HCT116 (cell line): ENCODE data around the gene PLXDC1. TPM values are rescaled to one million over a fixed set of nuclear protein-coding genes. Genes with fewer than 3 reads are reported as not detected.

ENCODE experiments used
- ATAC-seq: fragments of 200-7000 bp; cut with Tn5 transposase; 2 replicates; pipeline ENCODE4 v1.9.1; 2020; ENCODE audit warnings: mild to moderate bottlenecking, moderate library complexity
- BruUV-seq: library from RNA; stranded (reverse); fragments of 400-500 nt; replicated peaks from 2 replicates; lab custom pipeline; 2021; lab: Mats Ljungman, UMichigan
- CTCF ChIA-PET: fragments of 300-600 bp; sonication (Branson Sonifier 250); formaldehyde crosslinking; loops from one replicate; lab custom pipeline; 2021; ENCODE audit warnings: antibody characterized with exemption; lab: Charles Lee
- POLR2A ChIA-PET: fragments of 300-600, 350-600 bp; sonication (Branson Sonifier 250); formaldehyde crosslinking; loops from one replicate; lab custom pipeline; 2021; ENCODE audit warnings: antibody characterized with exemption; lab: Charles Lee
- RAD21 ChIA-PET, 2 experiments: fragments of 300-600 bp; sonication (Branson Sonifier 250); formaldehyde crosslinking; loops; one replicate each; lab custom pipeline; 2023; ENCODE audit warnings: low total read pairs in 2 of 2; ENCODE audit not compliant: uncharacterized antibody in 2 of 2, unreplicated experiment in 2 of 2, low non-redundant PET in 1 of 2; lab: Charles Lee
- DNase-seq: peaks from one replicate; pipeline ENCODE4 v3.0.0-alpha.2; 2010; ENCODE audit warnings: low read depth, low spot score
- H2AFZ ChIP-seq: fragments of 200-600 bp; shearing (Covaris generic), sonication (generic); 2 replicates; pipeline ENCODE4 v1.6.1; 2017; ENCODE audit warnings: low read depth, mixed run types, mixed read lengths, antibody characterized with exemption, low read length; ENCODE audit not compliant: poor library complexity, severe bottlenecking
- H3K27ac ChIP-seq: 2 replicates; pipeline ENCODE4 v1.5.1; 2012; ENCODE audit warnings: low read depth, low read length
- H3K27me3 ChIP-seq: fragments of 200-600 bp; sonication (generic); 2 replicates; pipeline ENCODE4 v1.6.1; 2016; ENCODE audit warnings: mixed run types, low read length, mixed read lengths; ENCODE audit not compliant: insufficient read depth
- H3K36me3 ChIP-seq, 2 experiments: fragments of 200-500 bp in 1 of 2; fragments of 200-600 bp in 1 of 2; sonication (Bioruptor generic) in 1 of 2; sonication (generic) in 1 of 2; 2 replicates each; pipeline versions ENCODE4 v1.5.1 to v1.6.1; 2014 to 2016; ENCODE audit warnings: low read length in 2 of 2, inconsistent platforms in 1 of 2, mixed read lengths in 1 of 2, mixed run types in 1 of 2; ENCODE audit not compliant: insufficient read depth in 2 of 2, control insufficient read depth in 1 of 2
- H3K4me1 ChIP-seq, 2 experiments: fragments of 200-600 bp in 1 of 2; sonication (generic) in 1 of 2; 2 replicates each; pipeline versions ENCODE4 v1.5.1 to v1.6.1; 2012 to 2017; ENCODE audit warnings: low read length in 2 of 2, inconsistent platforms in 1 of 2, mild to moderate bottlenecking in 1 of 2, mixed read lengths in 1 of 2, mixed run types in 1 of 2, moderate library complexity in 1 of 2; ENCODE audit not compliant: insufficient read depth in 2 of 2, control insufficient read depth in 1 of 2
- H3K4me2 ChIP-seq: fragments of 200-600 bp; sonication (generic); 2 replicates; pipeline ENCODE4 v1.6.1; 2017; ENCODE audit warnings: mixed run types, low read length, mixed read lengths
- H3K4me3 ChIP-seq, 2 experiments: fragments of 200-600 bp in 1 of 2; sonication (generic) in 1 of 2; replicated peaks in 1 of 2; 2 replicates each; pipeline ENCODE4 v1.5.1; 2011 to 2016; ENCODE audit warnings: low read length in 2 of 2, control low read depth in 1 of 2, low read depth in 1 of 2, mild to moderate bottlenecking in 1 of 2, mixed read lengths in 1 of 2, mixed run types in 1 of 2
- H3K79me2 ChIP-seq: fragments of 200-600 bp; sonication (generic); 2 replicates; pipeline ENCODE4 v1.6.1; 2017; ENCODE audit warnings: mild to moderate bottlenecking, mixed run types, low read length, moderate library complexity, mixed read lengths; ENCODE audit not compliant: insufficient read depth
- H3K9ac ChIP-seq: fragments of 200-600 bp; sonication (generic); 2 replicates; pipeline ENCODE4 v1.6.1; 2016; ENCODE audit warnings: low read length, mixed read lengths
- H3K9me2 ChIP-seq: fragments of 200-600 bp; sonication (generic), shearing (Covaris generic); 2 replicates; pipeline ENCODE4 v1.6.1; 2017; ENCODE audit warnings: mixed run types, mild to moderate bottlenecking, moderate library complexity; ENCODE audit not compliant: insufficient read depth
- H3K9me3 ChIP-seq, 2 experiments: fragments of 200-500 bp in 1 of 2; fragments of 200-600 bp in 1 of 2; sonication (Bioruptor generic) in 1 of 2; sonication (generic) in 1 of 2; 2 replicates each; pipeline ENCODE4 v1.6.1; 2014 to 2017; ENCODE audit warnings: low read length in 2 of 2, mixed read lengths in 2 of 2, inconsistent platforms in 1 of 2, low read depth in 1 of 2, mild to moderate bottlenecking in 1 of 2, mixed run types in 1 of 2, moderate library complexity in 1 of 2; ENCODE audit not compliant: control insufficient read depth in 1 of 2, insufficient read depth in 1 of 2
- H4K20me1 ChIP-seq: fragments of 200-600 bp; sonication (generic), shearing (Covaris generic); 2 replicates; pipeline ENCODE4 v1.6.1; 2017; ENCODE audit warnings: mixed run types, mild to moderate bottlenecking, moderate library complexity; ENCODE audit not compliant: insufficient read depth
- CBX3 ChIP-seq: IDR thresholded peaks from 2 replicates; pipeline ENCODE4 v1.6.1; 2012; ENCODE audit warnings: low read depth
- CEBPB ChIP-seq: IDR thresholded peaks from 2 replicates; pipeline ENCODE4 v1.6.1; 2012; ENCODE audit warnings: low read depth
- EZH2 ChIP-seq: fragments of 200-600 bp; sonication (generic); IDR thresholded peaks from 2 replicates; pipeline ENCODE4 v1.6.1; 2017; ENCODE audit warnings: antibody characterized with exemption, mixed run types
- POLR2A ChIP-seq: IDR thresholded peaks from 2 replicates; pipeline ENCODE4 v1.7.0; 2011; ENCODE audit warnings: borderline replicate concordance; ENCODE audit not compliant: insufficient read depth, insufficient read length; ENCODE audit errors: extremely low read depth
- POLR2AphosphoS5 ChIP-seq: IDR thresholded peaks from 2 replicates; pipeline ENCODE4 v1.6.1; 2011; ENCODE audit warnings: mild to moderate bottlenecking, low read depth, low read length, moderate library complexity
- SRF ChIP-seq: IDR thresholded peaks from 2 replicates; pipeline ENCODE4 v1.6.1; 2012; ENCODE audit warnings: low read depth
- ZFX ChIP-seq: fragments of 450-650 bp; IDR thresholded peaks from 2 replicates; pipeline ENCODE4 v1.6.1; 2017
- ZNF274 ChIP-seq: fragments of 200-500 bp; sonication (Bioruptor generic); IDR thresholded peaks from 2 replicates; pipeline ENCODE4 v1.6.1; 2014; ENCODE audit warnings: mild to moderate bottlenecking, low read depth, low read length, inconsistent platforms
- intact Hi-C: fragments of 100-400 bp; cut with micrococcal nuclease; formaldehyde crosslinking; loops from 2 replicates; pipeline ENCODE4 v1.10.0; 2022
- total RNA-seq: library from RNA; stranded (reverse); gene quantifications from one replicate; pipeline ENCODE4 v1.2.1, GENCODE V29; 2021; ENCODE audit not compliant: unreplicated experiment

The PLXDC1 gene
- total RNA-seq, 1 experiment from 2014 or later, result 1.8 TPM

DNA sequence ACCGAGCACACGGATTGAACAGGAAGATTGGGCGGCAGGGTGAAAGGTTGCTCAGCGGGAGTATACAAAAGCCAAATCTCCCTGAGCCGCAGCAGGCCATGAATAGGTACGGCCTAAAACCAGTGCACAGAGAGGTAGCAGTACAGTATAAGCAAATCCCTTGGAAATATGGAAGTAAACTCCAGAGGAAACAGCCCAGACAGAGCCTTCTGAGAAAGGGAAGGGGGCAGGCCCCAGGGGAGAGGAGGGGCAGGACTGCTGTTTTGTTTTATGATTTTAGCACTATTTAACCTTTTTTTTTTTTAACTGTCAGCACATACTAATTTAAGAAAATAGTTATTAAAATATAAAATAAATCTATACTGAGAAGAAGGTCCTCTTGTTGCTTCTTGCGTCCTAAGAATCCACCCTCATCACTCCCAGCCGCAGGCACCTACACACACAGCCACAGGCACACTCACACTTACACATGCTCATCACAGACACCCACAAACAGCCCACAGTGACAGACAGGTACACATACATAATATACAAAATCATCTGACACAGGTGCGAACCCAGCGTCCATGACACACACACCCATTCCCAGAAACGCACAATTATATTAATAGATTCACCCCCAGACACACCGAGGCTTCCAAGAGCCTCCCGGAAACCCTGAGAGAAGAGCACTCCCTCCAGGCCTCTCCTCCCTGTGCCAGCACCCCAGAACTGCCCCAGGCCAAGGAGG lies 12.8 kb downstream of the PLXDC1 start:
- intact Hi-C loops, result no loop called here
- Histone ChIP-seq H3K36me3 (no peaks in the 10 kb centered on the region), H3K4me2 (peak overlapping the region; percentile 37), H3K27ac (no peak overlapping the region), H2AFZ (no peak overlapping the region), H3K9me3 (no peaks in the 10 kb centered on the region), H3K9ac (no peak overlapping the region), H3K9me2 (no peaks in the 10 kb centered on the region), H3K27me3 (no peaks in the 10 kb centered on the region), H3K4me3 (no peak overlapping the region), H3K4me1 (peaks cover 5 to 12% of the 10 kb centered on the region in 2 experiments; a peak in 3 of 4 replicates), H3K79me2 (no peaks in the 10 kb centered on the region), H4K20me1 (no peaks in the 10 kb centered on the region)
- ChIA-PET RAD21 (no interaction called here), POLR2A (no interaction called here), CTCF (interaction anchor here (1.1 kb wide), 1 partner anchor 156 kb away, joined by 3 read pairs; no protein-coding TSS in a partner anchor)
- ATAC-seq (peak; percentile 36; the same call in 1 of the 2 replicates), DNase-seq (no peak)
- TF ChIP-seq SRF (no peak), POLR2A (no peak), ZNF274 (no peak)
- no TSS peak for BruUV-seq

DNA sequence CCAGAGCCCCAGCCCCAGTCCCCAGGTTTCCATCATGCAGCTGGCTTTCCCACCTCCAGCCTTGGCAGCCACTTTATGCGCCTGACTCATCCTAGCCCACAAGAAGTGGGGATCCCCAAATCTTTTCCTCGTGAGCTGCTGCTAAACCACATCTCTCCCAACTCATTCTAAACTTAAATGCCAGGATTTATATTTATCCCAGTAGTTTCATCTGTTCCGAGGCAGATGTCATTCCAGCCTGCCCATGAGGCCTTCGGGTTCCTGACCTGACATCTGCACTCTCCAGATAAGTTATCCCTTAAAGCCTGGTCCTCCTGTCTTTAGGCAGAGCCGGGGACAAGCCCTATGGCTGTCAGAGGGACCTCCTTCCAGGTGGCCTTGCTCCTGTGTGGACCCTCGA lies 16.6 kb downstream of the PLXDC1 start:
- H3K4me3 ChIP-seq, result no peak overlapping the region
- no peak overlapping the region for H2AFZ ChIP-seq
- H3K9me2 ChIP-seq, result no peaks in the 10 kb centered on the region
- RAD21 ChIA-PET, result no interaction called here
- TF ChIP-seq CBX3 (no peak), CEBPB (no peak), ZFX (no peak), ZNF274 (no peak), EZH2 (no peak), POLR2AphosphoS5 (no peak)
- no TSS peak for BruUV-seq
- no peaks in the 10 kb centered on the region for H3K9me3 ChIP-seq
- H4K20me1 ChIP-seq, result no peaks in the 10 kb centered on the region
- H3K27me3 ChIP-seq, result no peaks in the 10 kb centered on the region
- ATAC-seq (no peak), DNase-seq (no peak)
- no peaks in the 10 kb centered on the region for H3K36me3 ChIP-seq
- intact Hi-C loops, result no loop called here
- CTCF ChIA-PET, result interaction anchor here (0.8 kb wide), 1 partner anchor 152 kb away, joined by 3 read pairs; no protein-coding TSS in a partner anchor
- H3K79me2 ChIP-seq, result no peaks in the 10 kb centered on the region
- H3K4me1 ChIP-seq, result peaks cover 5 to 18% of the 10 kb centered on the region in 2 experiments; a peak in 3 of 4 replicates
- no peak overlapping the region for H3K27ac ChIP-seq
- no peak overlapping the region for H3K9ac ChIP-seq
- POLR2A ChIA-PET, result no interaction called here
- H3K4me2 ChIP-seq, result no peak overlapping the region
